K562 (cell line): ENCODE results near the gene TBC1D12. TPM values are rescaled to one million over a fixed set of nuclear protein-coding genes. Genes with fewer than 3 reads are reported as not detected.

Experiments used
- ATAC-seq: fragments of 200-7000 bp; cut with Tn5 transposase; 3 replicates; pipeline ENCODE4 v1.9.1; 2020; ENCODE audit warnings: moderate library complexity
- BruUV-seq: library from RNA; stranded (reverse); fragments of 400-500 nt; replicated peaks from 2 replicates; lab custom pipeline; 2021; lab: Mats Ljungman, UMichigan
- CTCF ChIA-PET: fragments of 300-600 bp; formaldehyde crosslinking; extraction: SDS; loops from one replicate; lab custom pipeline; 2021; ENCODE audit warnings: low intra/inter-chr PET ratio; lab: Yijun Ruan, JAX
- POLR2A ChIA-PET: fragments of 300-600, 350-650 bp; sonication (Branson Sonifier 250); formaldehyde crosslinking; extraction: SDS; loops from one replicate; lab custom pipeline; 2021; ENCODE audit warnings: antibody characterized with exemption, inconsistent platforms; lab: Yijun Ruan, JAX
- DNase-seq, 4 experiments: peaks; one replicate each; pipeline versions ENCODE4 v3.0.0 to v3.0.0-alpha.2; 2011 to 2018; ENCODE audit warnings: low spot score in 3 of 4, mixed read lengths in 3 of 4; ENCODE audit errors: extremely low read depth in 1 of 4
- FAIRE-seq: peaks from 2 replicates; lab custom pipeline; 2011; peaks lifted over from hg19 to GRCh38; lab: Jason Lieb, UNC
- H2AFZ ChIP-seq: 2 replicates; pipeline ENCODE4 v1.6.0; 2011; ENCODE audit warnings: low read depth, low read length, control low read depth, inconsistent platforms
- H3K27ac ChIP-seq: fragments of 200-600 bp; 3 replicates; pipeline ENCODE4 v1.8.0; 2011; ENCODE audit warnings: low read depth, mild to moderate bottlenecking, control low read depth, inconsistent platforms, low read length, moderate library complexity, mixed read lengths; ENCODE audit errors: extremely low read depth
- H3K27me3 ChIP-seq, 2 experiments: fragments of 300-600 bp in 1 of 2; 2 replicates in 1 of 2; 3 replicates in 1 of 2; pipeline versions ENCODE4 v1.6.0 to v1.8.0; 2011; ENCODE audit warnings: inconsistent platforms in 2 of 2, low read length in 2 of 2, mild to moderate bottlenecking in 1 of 2, mixed read lengths in 1 of 2, moderate library complexity in 1 of 2; ENCODE audit not compliant: control insufficient read depth in 2 of 2, insufficient read depth in 2 of 2
- H3K36me3 ChIP-seq: fragments of 300-600 bp; 3 replicates; pipeline ENCODE4 v1.8.0; 2011; ENCODE audit warnings: mild to moderate bottlenecking, low read length, inconsistent platforms; ENCODE audit not compliant: control insufficient read depth, insufficient read depth
- H3K4me1 ChIP-seq, 2 experiments: fragments of 200-600 bp in 1 of 2; replicated peaks in 1 of 2; 2 replicates in 1 of 2; 3 replicates in 1 of 2; pipeline versions ENCODE4 v1.5.1 to v1.8.0; 2011; ENCODE audit warnings: inconsistent platforms in 2 of 2, low read length in 2 of 2, mild to moderate bottlenecking in 1 of 2, mixed read lengths in 1 of 2, moderate library complexity in 1 of 2; ENCODE audit not compliant: control insufficient read depth in 2 of 2, insufficient read depth in 2 of 2
- H3K4me2 ChIP-seq: 2 replicates; pipeline ENCODE4 v1.6.1; 2011; ENCODE audit warnings: low read length, control low read depth, inconsistent platforms, mixed read lengths; ENCODE audit not compliant: insufficient read depth
- H3K4me3 ChIP-seq: fragments of 200-600 bp; sonication (generic), shearing (Covaris generic); 2 replicates; pipeline ENCODE4 v1.5.1; 2016; ENCODE audit warnings: control low read depth, inconsistent platforms
- H3K79me2 ChIP-seq: fragments of 200-600 bp; 3 replicates; pipeline ENCODE4 v1.8.0; 2011; ENCODE audit warnings: low read length, inconsistent platforms; ENCODE audit not compliant: control insufficient read depth, insufficient read depth
- H3K9ac ChIP-seq, 2 experiments: 2 replicates each; pipeline versions ENCODE4 v1.6.0 to v1.6.1; 2011; ENCODE audit warnings: low read depth in 2 of 2, low read length in 2 of 2, control low read depth in 1 of 2, inconsistent platforms in 1 of 2, mild to moderate bottlenecking in 1 of 2, mixed read lengths in 1 of 2; ENCODE audit not compliant: insufficient read depth in 1 of 2
- H3K9me1 ChIP-seq: one replicate; pipeline ENCODE4 v1.6.0; 2011; ENCODE audit warnings: inconsistent platforms, mild to moderate bottlenecking, low read length, moderate library complexity; ENCODE audit not compliant: control insufficient read depth, insufficient read depth
- H3K9me3 ChIP-seq: replicated peaks from 2 replicates; pipeline ENCODE4 v1.5.1; 2011; ENCODE audit warnings: low read depth, low read length, inconsistent platforms; ENCODE audit not compliant: control insufficient read depth, insufficient read depth
- H4K20me1 ChIP-seq: replicated peaks from 2 replicates; pipeline ENCODE4 v1.6.1; 2011; ENCODE audit warnings: low read length, inconsistent platforms, mixed read lengths; ENCODE audit not compliant: control insufficient read depth, insufficient read depth
- HDAC1 ChIP-seq, 2 experiments: fragments of 450-650 bp; IDR thresholded peaks; 2 replicates each; pipeline ENCODE4 v1.6.1; 2016 to 2017; ENCODE audit warnings: inconsistent platforms in 1 of 2, mild to moderate bottlenecking in 1 of 2, moderate library complexity in 1 of 2
- MCM2 ChIP-seq: fragments of 450-650 bp; IDR thresholded peaks from 2 replicates; pipeline ENCODE4 v1.6.1; 2017; ENCODE audit warnings: low read depth, mild to moderate bottlenecking
- RBBP5 ChIP-seq: fragments of 200-600 bp; sonication (generic); IDR thresholded peaks from 2 replicates; pipeline ENCODE4 v1.6.1; 2012; ENCODE audit warnings: borderline replicate concordance, mild to moderate bottlenecking, low read length, control low read depth, inconsistent platforms; ENCODE audit not compliant: insufficient read depth, poor library complexity, severe bottlenecking
- YY1 ChIP-seq, 3 experiments: IDR thresholded peaks; 2 replicates each; pipeline ENCODE4 v1.6.1; 2011; ENCODE audit warnings: low read length in 2 of 3, mild to moderate bottlenecking in 2 of 3, moderate library complexity in 2 of 3, borderline replicate concordance in 1 of 3, control low read depth in 1 of 3, low read depth in 1 of 3; ENCODE audit not compliant: insufficient read depth in 3 of 3, insufficient replicate concordance in 2 of 3, control insufficient read depth in 1 of 3, insufficient read length in 1 of 3; ENCODE audit errors: extremely low read depth in 1 of 3
- ZNF232 ChIP-seq: sonication (generic); formaldehyde crosslinking; IDR thresholded peaks from 2 replicates; pipeline ENCODE4 v1.8.0; 2022; ENCODE audit warnings: mild to moderate bottlenecking, missing genetic modification reagents
- WGBS: fragments of 100-300 bp; shearing (Covaris generic); methylation state at CpG from one replicate; pipeline ENCODE4 v1.1.6; 2016; ENCODE audit warnings: low coverage, mixed read lengths; ENCODE audit not compliant: insufficient coverage; ENCODE audit errors: missing lambda C conversion rate; 5-methylcytosine and 5-hydroxymethylcytosine counted together
- in situ Hi-C: fragments of 300-500 bp; cut with MboI; formaldehyde crosslinking; loops from 4 replicates; pipeline ENCODE4 v1.15.0; 2018; ENCODE audit warnings: inconsistent platforms, mixed read lengths
- intact Hi-C: fragments of 100-400 bp; cut with micrococcal nuclease; formaldehyde crosslinking; loops from 2 replicates; pipeline ENCODE4 v1.14.2; 2022
- polyA plus RNA-seq, 8 experiments: library from polyadenylated mRNA; depleted of rRNA in 4 of 8; stranded (reverse) in 5 of 8; unstranded in 3 of 8; fragments of >200 nt; fragmentation: Nextera tagmentation in 2 of 8; fragmentation: Illumina TruSeq in 1 of 8; extraction: Ambion mirVana in 2 of 8; extraction: Trizol in 1 of 8; gene quantifications; 2 replicates each; pipeline versions ENCODE4 v1.2.1 to v1.2.3, GENCODE V29; 2011 to 2014; ENCODE audit warnings: inconsistent platforms in 1 of 8, missing spikeins in 1 of 8
- total RNA-seq, 7 experiments: library from RNA; depleted of rRNA in 6 of 7; stranded (reverse); fragments of >200 nt in 6 of 7; fragmentation: Illumina TruSeq in 2 of 7; extraction: Trizol in 2 of 7; gene quantifications; 2 replicates each; pipeline versions ENCODE4 v1.2.1 to v1.2.3, GENCODE V29; 2011 to 2021; ENCODE audit warnings: low replicate concordance in 1 of 7

Gene TBC1D12
- total and polyA plus RNA-seq, 9 of the 15 experiments (the other 6 are each of a cell fraction or from before 2014, with no cell fraction given), result 2.1 to 6.7 (median 3.9) TPM

DNA sequence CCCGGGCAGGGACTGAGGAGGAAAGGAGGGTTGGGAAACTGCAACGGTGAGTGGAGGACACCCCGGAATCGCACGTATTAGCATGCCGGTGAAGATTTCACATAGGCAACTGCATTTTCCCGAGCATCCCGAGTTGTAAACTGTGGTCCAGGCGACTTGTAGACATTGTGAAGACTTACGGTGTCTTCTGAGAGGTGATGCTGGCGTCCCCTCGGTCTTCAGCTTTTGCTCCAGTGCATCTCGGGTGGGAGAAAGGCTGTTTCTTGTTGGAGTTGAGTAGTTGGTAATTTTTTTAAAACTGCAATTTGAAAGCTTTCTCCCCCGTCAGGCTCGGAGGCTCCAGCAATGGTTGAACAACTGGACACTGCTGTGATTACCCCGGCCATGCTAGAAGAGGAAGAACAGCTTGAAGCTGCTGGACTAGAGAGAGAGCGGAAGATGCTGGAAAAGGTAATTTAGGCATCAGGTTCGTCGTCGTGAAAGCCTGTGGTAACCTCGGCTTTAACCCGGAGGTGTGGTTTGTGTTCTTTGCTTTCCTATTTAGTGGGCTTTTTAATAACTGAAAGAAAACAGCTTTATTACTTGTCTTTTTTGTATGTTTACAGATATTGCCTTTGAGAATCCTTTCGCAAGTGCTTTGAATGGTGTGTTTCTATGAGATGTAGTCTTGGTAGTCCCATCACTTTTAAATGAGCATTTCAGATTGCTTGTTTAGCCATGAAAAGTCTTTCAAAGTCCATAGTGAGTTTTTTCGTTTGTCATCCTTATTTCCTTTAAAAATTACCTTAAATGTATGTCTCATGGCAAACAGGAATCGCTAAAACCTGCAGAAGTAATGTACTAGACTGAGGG is 143.9 kb downstream of the TBC1D12 start:
- Histone ChIP-seq H3K27me3 (no peaks in the 10 kb centered on the region), H3K4me3 (peak overlapping the region; percentile 93), H2AFZ (peak overlapping the region; percentile 97), H4K20me1 (no peaks in the 10 kb centered on the region), H3K9ac (peak overlapping the region; percentile 90 to 96), H3K9me3 (no peaks in the 10 kb centered on the region), H3K9me1 (no peaks in the 10 kb centered on the region), H3K79me2 (peaks cover 35% of the 10 kb centered on the region), H3K4me1 (peaks cover 6 to 10% of the 10 kb centered on the region in 2 experiments; a peak in 4 of 5 replicates), H3K36me3 (peaks cover 19% of the 10 kb centered on the region; the same call in 1 of the 3 replicates), H3K27ac (peak overlapping the region; percentile 76)
- ATAC-seq (peak; percentile 72), FAIRE-seq (peak; percentile 11), DNase-seq (peak; percentile 10 to 30 (median 20))
- CTCF ChIA-PET, result no interaction called here
- in situ Hi-C loops, result no loop called here
- POLR2A ChIA-PET, result interaction anchor here (1.1 to 1.4 kb wide), 3 partner anchors 11 to 17 kb away, joined by 3 to 6 read pairs (median 4); no protein-coding TSS in a partner anchor
- TSS peak; percentile 71 for BruUV-seq
- intact Hi-C loops, result no loop called here
- no peak for TF ChIP-seq MCM2
- TF ChIP-seq RBBP5, result peak; percentile 42
- TF ChIP-seq ZNF232 (CRISPR knock-in tag), result no peak
- TF ChIP-seq YY1 (IDR thresholded peaks at IDR 0.05; ENCODE audit: borderline replicate concordance in 1 of 3, control insufficient read depth in 1 of 3, extremely low read depth in 1 of 3, insufficient read depth in 3 of 3, insufficient read length in 1 of 3, insufficient replicate concordance in 2 of 3, low read depth in 1 of 3, low read length in 2 of 3), result peak in 1 of 3 experiments; percentile 18
- TF ChIP-seq HDAC1 (IDR thresholded peaks at IDR 0.05), result no peak
- TF ChIP-seq, all 486 proteins: peak for 2
- under 1% methylated on average over 16 of the region's 25 CpGs for WGBS
- peak overlapping the region; percentile 98 for H3K4me2 ChIP-seq
